Upper lobe of left lung (tissue), 4 donors: ENCODE data around the gene KLHL5.

Experiments
- EP300 ChIP-seq, 4 donors: sonication (generic); formaldehyde crosslinking; IDR thresholded peaks; one replicate each; pipeline ENCODE4 v1.5.1; 2017; ENCODE audit warnings: antibody characterized with exemption in 4 of 4, control low read depth in 2 of 4
- POLR2A ChIP-seq, 4 donors: fragments of 450-650 bp; IDR thresholded peaks; one replicate each; pipeline ENCODE4 v1.5.1; 2016 to 2017; ENCODE audit warnings: antibody characterized with exemption in 4 of 4, mild to moderate bottlenecking in 2 of 4
- POLR2AphosphoS5 ChIP-seq, 2 donors: sonication (generic); formaldehyde crosslinking; IDR thresholded peaks; one replicate each; pipeline ENCODE4 v1.5.1; 2017; ENCODE audit warnings: antibody characterized with exemption in 2 of 2
- TF ChIP-seq, protein P1 (sequence below), 6 experiments: fragments of 450-650 bp in 4 of 6; fragments of 200-600 bp in 2 of 6; sonication (generic) in 2 of 6; IDR thresholded peaks; one replicate each; pipeline ENCODE4 v1.5.1; 2016 to 2019; ENCODE audit warnings: antibody characterized with exemption in 6 of 6

DNA sequence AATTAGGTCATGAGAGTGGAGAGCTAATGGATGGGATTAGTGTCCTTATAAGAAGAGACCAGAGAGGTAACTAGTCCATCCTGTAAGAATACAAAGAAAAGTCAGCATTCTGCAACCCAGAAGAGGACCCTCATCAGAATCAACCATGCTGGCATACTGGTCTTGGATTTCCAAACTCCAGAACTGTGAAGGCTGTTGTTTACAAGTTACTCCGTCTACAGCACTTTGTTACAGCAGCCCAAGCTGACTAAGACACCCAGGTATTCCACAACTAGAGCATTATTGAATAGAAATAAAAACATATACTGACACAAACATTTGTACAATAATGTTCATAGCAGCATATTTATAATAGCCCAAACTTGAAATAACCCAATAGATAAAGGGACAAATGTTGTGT is 39.0 kb upstream of the KLHL5 start:
- no peak for TF ChIP-seq POLR2A (IDR thresholded peaks at IDR 0.05)
- TF ChIP-seq, protein P1, sequence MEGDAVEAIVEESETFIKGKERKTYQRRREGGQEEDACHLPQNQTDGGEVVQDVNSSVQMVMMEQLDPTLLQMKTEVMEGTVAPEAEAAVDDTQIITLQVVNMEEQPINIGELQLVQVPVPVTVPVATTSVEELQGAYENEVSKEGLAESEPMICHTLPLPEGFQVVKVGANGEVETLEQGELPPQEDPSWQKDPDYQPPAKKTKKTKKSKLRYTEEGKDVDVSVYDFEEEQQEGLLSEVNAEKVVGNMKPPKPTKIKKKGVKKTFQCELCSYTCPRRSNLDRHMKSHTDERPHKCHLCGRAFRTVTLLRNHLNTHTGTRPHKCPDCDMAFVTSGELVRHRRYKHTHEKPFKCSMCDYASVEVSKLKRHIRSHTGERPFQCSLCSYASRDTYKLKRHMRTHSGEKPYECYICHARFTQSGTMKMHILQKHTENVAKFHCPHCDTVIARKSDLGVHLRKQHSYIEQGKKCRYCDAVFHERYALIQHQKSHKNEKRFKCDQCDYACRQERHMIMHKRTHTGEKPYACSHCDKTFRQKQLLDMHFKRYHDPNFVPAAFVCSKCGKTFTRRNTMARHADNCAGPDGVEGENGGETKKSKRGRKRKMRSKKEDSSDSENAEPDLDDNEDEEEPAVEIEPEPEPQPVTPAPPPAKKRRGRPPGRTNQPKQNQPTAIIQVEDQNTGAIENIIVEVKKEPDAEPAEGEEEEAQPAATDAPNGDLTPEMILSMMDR (IDR thresholded peaks at IDR 0.05), result no peak
- no peak for TF ChIP-seq POLR2AphosphoS5 (IDR thresholded peaks at IDR 0.05)
- TF ChIP-seq EP300 (IDR thresholded peaks at IDR 0.05), result no peak
